AG09319 (cell line): ENCODE measurements around the gene GSTT2B.
"Not testable (repeated sequence)": the region's sequence is repeated elsewhere in the genome, so short reads cannot be mapped to it uniquely, and the experiment has no call there.

ENCODE experiments used
- DNase-seq: peaks from one replicate; pipeline ENCODE4 v3.0.0-alpha.2; 2010; ENCODE audit warnings: low read depth; ENCODE audit errors: extremely low read depth
- TF ChIP-seq, protein P1 (sequence below): IDR thresholded peaks from 2 replicates; pipeline ENCODE4 v1.5.1; 2011; ENCODE audit warnings: low read depth, mild to moderate bottlenecking, inconsistent platforms, low read length, moderate library complexity

Gene GSTT2B, protein sequence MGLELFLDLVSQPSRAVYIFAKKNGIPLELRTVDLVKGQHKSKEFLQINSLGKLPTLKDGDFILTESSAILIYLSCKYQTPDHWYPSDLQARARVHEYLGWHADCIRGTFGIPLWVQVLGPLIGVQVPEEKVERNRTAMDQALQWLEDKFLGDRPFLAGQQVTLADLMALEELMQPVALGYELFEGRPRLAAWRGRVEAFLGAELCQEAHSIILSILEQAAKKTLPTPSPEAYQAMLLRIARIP

DNA sequence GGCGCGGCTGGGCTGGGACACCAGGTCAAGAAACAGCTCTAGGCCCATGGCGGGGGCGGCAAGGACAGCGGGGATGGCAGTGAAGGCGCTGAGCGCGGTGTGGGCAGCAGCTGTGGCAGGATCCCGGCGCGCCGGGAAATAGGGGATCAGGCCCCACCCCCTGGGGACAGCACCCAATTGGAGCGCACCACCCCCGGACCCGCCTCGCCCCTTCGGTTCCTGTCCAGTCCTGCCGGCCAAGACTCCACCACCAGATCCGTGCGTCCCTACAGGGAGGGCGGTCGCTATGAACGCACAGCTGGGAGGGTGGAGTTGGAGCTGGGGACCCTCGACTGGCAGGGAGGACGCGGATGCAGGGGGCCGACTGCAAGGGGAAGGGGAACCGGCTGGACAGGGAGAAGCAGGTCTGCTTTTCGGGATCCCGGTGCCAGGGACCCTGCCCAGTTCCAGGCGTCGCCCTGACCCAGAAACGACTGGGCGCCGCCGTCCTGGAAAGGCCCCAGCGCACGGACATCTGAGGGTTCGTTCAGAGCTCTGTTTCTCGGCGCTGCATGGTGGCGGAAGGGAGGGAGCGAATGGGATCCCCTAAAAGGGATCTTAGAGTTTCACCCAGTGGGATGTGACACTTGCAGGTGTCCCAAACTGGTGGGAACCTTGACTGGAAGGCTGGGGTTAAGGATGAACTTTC is at the start of gene GSTT2B:
GSTT2B (minus strand) TSS at position 112 of the 688 bp plus-strand sequence; CDS start at position 48, 64 bp downstream.
- not testable (repeated sequence) for DNase-seq

DNA sequence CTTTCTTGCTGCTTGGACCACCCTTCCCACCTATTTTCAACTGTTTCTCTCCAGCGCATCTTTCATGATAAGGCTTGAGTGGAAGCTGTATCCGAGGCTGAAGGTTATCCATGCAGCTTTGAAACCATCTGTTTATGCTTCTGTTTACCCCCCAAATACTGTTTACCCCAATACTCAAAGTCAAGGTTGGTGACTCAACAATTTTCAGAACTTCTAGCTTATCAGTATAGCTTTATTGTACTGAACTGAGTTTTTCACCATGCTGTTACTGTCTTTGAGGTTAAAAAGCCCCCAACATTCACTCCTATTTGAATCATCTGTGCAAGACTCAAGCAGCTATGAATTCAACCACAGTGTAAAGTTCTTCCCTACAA is 49.0 kb upstream of the GSTT2B start:
- TF ChIP-seq, protein P1, sequence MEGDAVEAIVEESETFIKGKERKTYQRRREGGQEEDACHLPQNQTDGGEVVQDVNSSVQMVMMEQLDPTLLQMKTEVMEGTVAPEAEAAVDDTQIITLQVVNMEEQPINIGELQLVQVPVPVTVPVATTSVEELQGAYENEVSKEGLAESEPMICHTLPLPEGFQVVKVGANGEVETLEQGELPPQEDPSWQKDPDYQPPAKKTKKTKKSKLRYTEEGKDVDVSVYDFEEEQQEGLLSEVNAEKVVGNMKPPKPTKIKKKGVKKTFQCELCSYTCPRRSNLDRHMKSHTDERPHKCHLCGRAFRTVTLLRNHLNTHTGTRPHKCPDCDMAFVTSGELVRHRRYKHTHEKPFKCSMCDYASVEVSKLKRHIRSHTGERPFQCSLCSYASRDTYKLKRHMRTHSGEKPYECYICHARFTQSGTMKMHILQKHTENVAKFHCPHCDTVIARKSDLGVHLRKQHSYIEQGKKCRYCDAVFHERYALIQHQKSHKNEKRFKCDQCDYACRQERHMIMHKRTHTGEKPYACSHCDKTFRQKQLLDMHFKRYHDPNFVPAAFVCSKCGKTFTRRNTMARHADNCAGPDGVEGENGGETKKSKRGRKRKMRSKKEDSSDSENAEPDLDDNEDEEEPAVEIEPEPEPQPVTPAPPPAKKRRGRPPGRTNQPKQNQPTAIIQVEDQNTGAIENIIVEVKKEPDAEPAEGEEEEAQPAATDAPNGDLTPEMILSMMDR, result no peak
- no peak for DNase-seq

DNA sequence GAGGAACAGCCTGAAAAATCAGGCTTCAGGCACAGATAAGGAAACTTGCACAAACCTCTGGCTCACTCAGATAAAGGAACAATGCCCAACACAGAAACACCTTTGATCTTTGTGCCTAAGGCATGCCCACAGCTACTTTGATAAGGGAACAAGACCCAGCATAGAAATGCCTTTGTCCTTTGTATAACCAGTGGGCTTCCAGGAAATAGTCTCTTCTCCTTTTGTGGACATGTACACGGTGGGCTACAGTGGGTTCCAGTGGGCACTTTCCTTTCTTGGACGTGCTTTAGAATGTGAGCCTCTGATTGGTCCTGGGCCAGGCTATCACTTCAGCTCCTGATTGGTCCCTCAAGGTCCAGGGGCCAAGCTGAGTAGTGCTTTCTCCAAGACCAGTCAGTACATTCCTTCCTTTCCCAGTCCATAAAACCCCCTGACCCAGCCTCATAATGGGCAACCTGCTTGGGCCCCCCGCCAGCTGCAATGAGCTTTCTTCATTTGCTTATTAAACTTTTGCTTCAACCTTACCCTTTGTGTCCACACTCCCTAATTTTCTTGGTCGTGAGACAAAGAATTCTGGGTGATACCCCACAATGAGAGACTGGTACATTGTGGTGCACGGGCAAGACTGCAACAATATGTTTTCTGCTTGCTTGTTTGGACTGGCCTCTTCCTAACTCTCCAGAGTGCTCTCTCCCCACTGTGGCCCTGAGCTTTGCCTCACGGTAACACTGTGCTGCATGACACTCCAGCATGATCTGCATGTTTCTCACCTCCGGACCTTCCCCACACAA is 48.4 kb upstream of the GSTT2B start:
- TF ChIP-seq, protein P1, result no peak

DNA sequence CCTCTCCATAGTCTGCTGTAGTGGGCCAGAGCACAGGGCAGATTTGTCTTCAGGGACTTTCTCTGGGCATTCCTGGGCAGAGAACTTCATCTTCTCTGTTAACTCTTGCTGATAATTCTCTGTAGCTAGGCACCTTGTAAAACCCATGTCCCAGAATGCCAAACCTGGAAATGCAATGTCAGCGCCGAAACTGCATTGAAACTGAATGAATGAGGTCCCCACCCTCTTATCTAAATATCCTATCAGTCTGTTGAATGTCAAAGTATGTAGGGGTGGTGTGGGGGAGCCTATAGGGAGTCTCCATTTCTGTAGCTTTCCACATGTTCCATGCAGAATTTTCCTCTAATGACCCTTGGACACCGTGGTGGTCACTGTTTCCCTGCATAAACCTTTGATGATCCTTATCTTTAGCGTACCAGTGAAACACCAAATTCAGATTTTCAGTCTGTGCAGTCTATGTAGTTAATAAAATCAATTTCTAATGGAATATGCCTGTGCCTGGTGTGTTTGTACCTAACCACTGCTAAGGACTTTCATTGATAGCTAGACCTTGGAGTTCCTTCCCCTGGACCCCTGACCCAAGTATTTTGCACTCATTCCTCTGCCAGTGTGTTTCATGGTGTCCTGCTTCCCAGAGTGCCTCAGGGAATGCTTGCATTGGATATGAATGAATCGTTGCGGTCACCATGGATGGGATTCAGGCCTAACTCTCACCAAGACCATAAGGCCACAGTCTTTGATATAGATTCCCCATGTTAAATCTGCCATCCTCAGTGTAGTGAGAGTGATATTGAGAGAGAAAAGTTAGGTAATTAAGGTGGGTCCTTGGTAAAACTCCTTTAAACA is 47.6 kb upstream of the GSTT2B start:
- no peak for DNase-seq
- TF ChIP-seq, protein P1, result no peak

More for the DNA sequence above, 48.4 kb upstream of the GSTT2B start:
- no peak for DNase-seq

DNA sequence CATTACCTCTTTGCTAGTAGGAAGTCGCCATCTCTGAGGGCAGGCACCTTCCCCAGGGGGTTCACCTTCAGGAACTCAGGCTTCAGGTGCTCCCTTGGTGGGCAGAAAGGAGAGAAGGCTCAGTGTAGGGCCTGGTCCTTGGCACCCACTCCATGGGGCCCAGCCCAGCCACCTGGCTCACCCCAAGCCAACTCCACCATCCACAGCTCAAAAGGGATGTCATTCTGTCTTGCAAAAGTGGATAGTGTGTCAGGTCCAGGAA is 47.0 kb upstream of the GSTT2B start:
- no peak for DNase-seq
- TF ChIP-seq, protein P1, result no peak

DNA sequence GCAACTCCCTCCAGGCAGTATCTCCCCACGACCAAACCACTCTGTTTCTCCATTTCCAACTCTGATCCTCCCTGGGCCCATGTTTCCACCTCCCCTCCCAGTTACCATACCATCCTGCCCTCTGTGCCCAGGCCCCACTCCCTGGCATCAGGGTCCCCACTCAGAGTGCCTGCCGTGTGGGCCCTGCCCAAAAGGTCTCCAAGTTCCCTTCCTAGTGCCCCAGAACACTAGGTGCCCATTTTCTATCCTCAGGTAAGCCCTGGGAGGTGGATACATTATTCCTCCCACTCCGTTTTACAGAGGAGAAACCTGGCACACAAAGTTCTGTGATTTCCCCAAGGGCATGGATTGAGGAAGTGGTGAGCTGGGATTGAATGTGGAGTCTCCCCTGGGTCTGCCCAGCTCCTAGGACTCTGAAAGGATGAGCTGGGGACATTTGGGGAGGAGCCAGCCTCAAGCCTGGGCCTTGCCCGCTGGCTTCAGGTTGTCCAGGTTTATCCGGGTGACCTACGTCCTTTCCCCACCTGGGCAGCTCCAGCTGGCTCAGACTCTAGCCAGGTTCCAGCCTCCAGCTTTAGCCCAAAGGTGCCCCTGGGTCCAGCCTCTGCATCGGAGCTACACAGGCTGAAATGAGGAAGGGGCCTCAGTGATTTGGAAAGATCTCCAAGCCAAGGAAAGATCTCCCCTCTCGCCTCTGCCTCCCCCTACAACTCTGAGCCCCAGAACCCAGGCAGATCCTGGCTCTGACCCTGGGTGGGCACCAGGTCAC is 46.4 kb upstream of the GSTT2B start:
- TF ChIP-seq, protein P1, result no peak
- DNase-seq, result no peak

DNA sequence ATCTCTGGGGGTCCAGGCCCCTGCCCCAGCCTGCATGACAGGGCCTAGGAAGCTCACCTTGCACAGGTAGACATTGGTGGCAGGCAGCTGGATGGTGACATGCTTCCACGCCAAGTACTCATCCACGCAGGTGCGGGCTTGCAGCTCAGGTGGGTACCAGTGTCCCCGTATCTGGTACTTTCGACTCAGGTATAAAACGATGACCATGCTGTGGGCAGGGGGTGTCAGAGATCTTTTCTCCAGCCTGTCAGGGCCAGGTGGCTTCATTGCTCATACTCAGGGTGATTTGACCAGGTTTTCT is 45.9 kb upstream of the GSTT2B start:
- TF ChIP-seq, protein P1, result no peak
- DNase-seq, result no peak
